NCI-H2196 (cell line): ENCODE results near the gene RPL37.
"Not testable (repeated sequence)": the region's sequence is repeated elsewhere in the genome, so short reads cannot be mapped to it uniquely, and the experiment has no call there.

Experiments
- DNase-seq: peaks from one replicate; lab custom pipeline; 2025; ENCODE audit not compliant: unreplicated experiment; lab: John Stamatoyannopoulos, UW

RPL37 gene

GRCh38 chr5:40797273-40798011 is 37.6 kb downstream of the RPL37 start:
- DNase-seq: peak; percentile 65

- DNase-seq: no peak
Observed at GRCh38 chr5:40796487-40796889, 38.5 kb downstream of the RPL37 start.

- not testable (repeated sequence) for DNase-seq
Observed at GRCh38 chr5:40794877-40795276, 40.1 kb downstream of the RPL37 start.

GRCh38 chr5:40794340-40794739 is 40.7 kb downstream of the RPL37 start:
- not testable (repeated sequence) for DNase-seq

- DNase-seq: not testable (repeated sequence)
Observed at GRCh38 chr5:40792691-40793090, 42.3 kb downstream of the RPL37 start.

GRCh38 chr5:40791715-40792139 is 43.3 kb downstream of the RPL37 start:
- no peak for DNase-seq

GRCh38 chr5:40790947-40791593 is 44.0 kb downstream of the RPL37 start:
- no peak for DNase-seq

GRCh38 chr5:40788941-40789340 is 46.1 kb downstream of the RPL37 start:
- DNase-seq: not testable (repeated sequence)

- no peak for DNase-seq
Observed at GRCh38 chr5:40787986-40788385, 47.0 kb downstream of the RPL37 start.

- DNase-seq: not testable (repeated sequence)
Observed at GRCh38 chr5:40786664-40787063, 48.4 kb downstream of the RPL37 start.

- no peak for DNase-seq
Observed at GRCh38 chr5:40784916-40785315, 50.1 kb downstream of the RPL37 start.

GRCh38 chr5:40784027-40784653 is 50.9 kb downstream of the RPL37 start:
- no peak for DNase-seq

GRCh38 chr5:40781843-40782409 is 53.1 kb downstream of the RPL37 start:
- no peak for DNase-seq

- no peak for DNase-seq
Observed at GRCh38 chr5:40780858-40781257, 54.2 kb downstream of the RPL37 start.

GRCh38 chr5:40780199-40780598 is 54.8 kb downstream of the RPL37 start:
- no peak for DNase-seq

GRCh38 chr5:40779561-40779960 is 55.5 kb downstream of the RPL37 start:
- DNase-seq: no peak

- no peak for DNase-seq
Observed at GRCh38 chr5:40778133-40778532, 56.9 kb downstream of the RPL37 start.

GRCh38 chr5:40776658-40776977 is 58.4 kb downstream of the RPL37 start:
- no peak for DNase-seq

- no peak for DNase-seq
Observed at GRCh38 chr5:40775846-40776657, 59.0 kb downstream of the RPL37 start.
